Mesenteric fat pad (tissue), 1 donor: ENCODE measurements around the gene FMNL1. TPM values are rescaled to one million over a fixed set of nuclear protein-coding genes. Genes with fewer than 3 reads are reported as not detected.
A peak's percentile ranks its signal among the peaks of the same experiment; 100 is the strongest.
"Not testable (repeated sequence)": the region's sequence is repeated elsewhere in the genome, so short reads cannot be mapped to it uniquely, and the experiment has no call there.

Experiments used
- DNase-seq: peaks from one replicate; pipeline ENCODE4 v3.0.0-alpha.2; 2020; ENCODE audit warnings: low spot score
- total RNA-seq: library from RNA; stranded (reverse); fragmentation: NEBNext Ultra II Directional; extraction: Animal tissue kit (Norgen Biotek cat#: 25700); gene quantifications from one replicate; pipeline ENCODE4 v1.2.1, GENCODE V29; 2021
- donor health status: DM: yes; HTN: yes; CAD: no.

FMNL1 gene
- total RNA-seq, 1 donor from 2014 or later = 51.2 TPM

GRCh38 chr17:45234641-45235415 is 13.1 kb downstream of the FMNL1 start:
- DNase-seq = no peak

GRCh38 chr17:45235416-45236281 is 14.0 kb downstream of the FMNL1 start:
- no peak for DNase-seq

GRCh38 chr17:45236282-45236606 is 14.6 kb downstream of the FMNL1 start:
- DNase-seq = no peak

- DNase-seq = no peak
Measured at GRCh38 chr17:45237686-45238085, 16.0 kb downstream of the FMNL1 start.

- DNase-seq = no peak
Measured at GRCh38 chr17:45238155-45238774, 16.6 kb downstream of the FMNL1 start.

- DNase-seq = no peak
Measured at GRCh38 chr17:45240905-45241327, 19.2 kb downstream of the FMNL1 start.

GRCh38 chr17:45241328-45242028 is 19.8 kb downstream of the FMNL1 start:
- no peak for DNase-seq

- no peak for DNase-seq
Measured at GRCh38 chr17:45242029-45242414, 20.3 kb downstream of the FMNL1 start.

GRCh38 chr17:45243750-45244149 is 22.1 kb downstream of the FMNL1 start:
- no peak for DNase-seq

GRCh38 chr17:45244725-45245656 is 23.3 kb downstream of the FMNL1 start:
- DNase-seq = no peak

GRCh38 chr17:45246338-45246737 is 24.7 kb downstream of the FMNL1 start:
- DNase-seq = no peak

- DNase-seq = no peak
Measured at GRCh38 chr17:45246861-45247428, 25.3 kb downstream of the FMNL1 start.

- peak; percentile 96 for DNase-seq
Measured at GRCh38 chr17:45247429-45248131, 25.9 kb downstream of the FMNL1 start.

GRCh38 chr17:45248132-45248957 is 26.7 kb downstream of the FMNL1 start:
- DNase-seq = no peak

- DNase-seq = no peak
Measured at GRCh38 chr17:45251931-45252330, 30.2 kb downstream of the FMNL1 start.

GRCh38 chr17:45253237-45253636 is 31.6 kb downstream of the FMNL1 start:
- not testable (repeated sequence) for DNase-seq

GRCh38 chr17:45253879-45254278 is 32.2 kb downstream of the FMNL1 start:
- DNase-seq = no peak

GRCh38 chr17:45255358-45255757 is 33.7 kb downstream of the FMNL1 start:
- no peak for DNase-seq
